ENCODE results near the gene TOX4.

The TOX4 gene

DNA sequence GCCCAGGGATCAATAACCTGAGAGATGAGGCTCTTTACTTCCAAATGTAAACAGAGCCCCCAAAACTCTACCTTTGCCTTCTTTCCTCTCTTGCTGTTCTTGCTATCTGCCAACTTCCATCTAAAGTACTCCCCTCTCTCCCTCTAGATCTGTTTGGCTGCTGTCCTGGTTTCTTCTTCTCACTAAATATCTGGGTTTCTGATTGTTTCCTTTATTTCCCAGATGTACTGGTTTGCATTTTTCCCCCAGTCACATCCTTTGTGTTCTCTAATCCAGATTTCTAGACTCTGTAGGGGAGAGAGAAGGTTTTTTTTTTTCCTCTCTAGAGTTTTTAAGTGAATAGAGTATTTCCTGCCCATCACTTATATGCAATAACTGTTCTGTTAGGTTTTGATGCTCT, 56.3 kb downstream of the TOX4 start:
- TF ChIP-seq, protein P1, sequence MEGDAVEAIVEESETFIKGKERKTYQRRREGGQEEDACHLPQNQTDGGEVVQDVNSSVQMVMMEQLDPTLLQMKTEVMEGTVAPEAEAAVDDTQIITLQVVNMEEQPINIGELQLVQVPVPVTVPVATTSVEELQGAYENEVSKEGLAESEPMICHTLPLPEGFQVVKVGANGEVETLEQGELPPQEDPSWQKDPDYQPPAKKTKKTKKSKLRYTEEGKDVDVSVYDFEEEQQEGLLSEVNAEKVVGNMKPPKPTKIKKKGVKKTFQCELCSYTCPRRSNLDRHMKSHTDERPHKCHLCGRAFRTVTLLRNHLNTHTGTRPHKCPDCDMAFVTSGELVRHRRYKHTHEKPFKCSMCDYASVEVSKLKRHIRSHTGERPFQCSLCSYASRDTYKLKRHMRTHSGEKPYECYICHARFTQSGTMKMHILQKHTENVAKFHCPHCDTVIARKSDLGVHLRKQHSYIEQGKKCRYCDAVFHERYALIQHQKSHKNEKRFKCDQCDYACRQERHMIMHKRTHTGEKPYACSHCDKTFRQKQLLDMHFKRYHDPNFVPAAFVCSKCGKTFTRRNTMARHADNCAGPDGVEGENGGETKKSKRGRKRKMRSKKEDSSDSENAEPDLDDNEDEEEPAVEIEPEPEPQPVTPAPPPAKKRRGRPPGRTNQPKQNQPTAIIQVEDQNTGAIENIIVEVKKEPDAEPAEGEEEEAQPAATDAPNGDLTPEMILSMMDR (IDR thresholded peaks at IDR 0.05; ENCODE audit: insufficient read depth, low read length, poor library complexity, severe bottlenecking), result no peak
- peaks cover 5% of the 10 kb centered on the region for H3K27me3 ChIP-seq (replicated peaks; ENCODE audit: control insufficient read depth, insufficient read depth, low read length)
- DNase-seq (ENCODE audit: extremely low read depth, insufficient read length), result no peak
- no peak overlapping the region for H3K4me3 ChIP-seq (replicated peaks; ENCODE audit: low read depth, low read length)
- no peaks in the 10 kb centered on the region for H3K36me3 ChIP-seq (ENCODE audit: control insufficient read depth, insufficient read depth, low read length)

DNA sequence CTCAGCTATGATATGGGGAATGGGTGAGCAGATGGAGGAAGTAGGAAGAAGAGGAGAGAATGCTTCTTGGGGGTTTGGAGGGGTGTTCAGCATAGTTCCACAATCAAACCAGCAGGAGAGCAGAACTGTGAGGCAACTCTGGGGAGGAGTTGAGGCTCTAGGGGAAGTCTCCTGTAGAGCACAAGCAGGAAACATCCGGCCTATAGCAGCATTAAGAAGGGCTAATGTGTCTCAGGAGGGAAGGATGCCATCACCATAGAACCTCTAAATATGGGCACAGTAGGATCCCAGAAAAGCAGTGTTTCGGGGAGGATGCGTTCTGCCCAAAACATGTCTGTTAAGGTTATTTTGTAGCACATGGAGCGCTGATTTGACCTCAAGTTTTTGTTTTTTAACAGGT, 57.6 kb downstream of the TOX4 start:
- TF ChIP-seq, protein P1 (IDR thresholded peaks at IDR 0.05; ENCODE audit: insufficient read depth, low read length, poor library complexity, severe bottlenecking), result no peak
- DNase-seq (ENCODE audit: extremely low read depth, insufficient read length), result no peak
- Histone ChIP-seq H3K36me3 (ENCODE audit: control insufficient read depth, insufficient read depth, low read length) (no peaks in the 10 kb centered on the region), H3K4me3 (replicated peaks; ENCODE audit: low read depth, low read length) (no peak overlapping the region), H3K27me3 (replicated peaks; ENCODE audit: control insufficient read depth, insufficient read depth, low read length) (peaks cover 5% of the 10 kb centered on the region)

- Histone ChIP-seq H3K36me3 (ENCODE audit: control insufficient read depth, insufficient read depth, low read length) (no peaks in the 10 kb centered on the region), H3K4me3 (replicated peaks; ENCODE audit: low read depth, low read length) (no peak overlapping the region), H3K27me3 (replicated peaks; ENCODE audit: control insufficient read depth, insufficient read depth, low read length) (peaks cover 5% of the 10 kb centered on the region)
- TF ChIP-seq, protein P1 (IDR thresholded peaks at IDR 0.05; ENCODE audit: insufficient read depth, low read length, poor library complexity, severe bottlenecking), result no peak
- no peak for DNase-seq (ENCODE audit: extremely low read depth, insufficient read length)
Measured at GRCh38 chr14:21535545-21536417, 58.8 kb downstream of the TOX4 start.

DNA sequence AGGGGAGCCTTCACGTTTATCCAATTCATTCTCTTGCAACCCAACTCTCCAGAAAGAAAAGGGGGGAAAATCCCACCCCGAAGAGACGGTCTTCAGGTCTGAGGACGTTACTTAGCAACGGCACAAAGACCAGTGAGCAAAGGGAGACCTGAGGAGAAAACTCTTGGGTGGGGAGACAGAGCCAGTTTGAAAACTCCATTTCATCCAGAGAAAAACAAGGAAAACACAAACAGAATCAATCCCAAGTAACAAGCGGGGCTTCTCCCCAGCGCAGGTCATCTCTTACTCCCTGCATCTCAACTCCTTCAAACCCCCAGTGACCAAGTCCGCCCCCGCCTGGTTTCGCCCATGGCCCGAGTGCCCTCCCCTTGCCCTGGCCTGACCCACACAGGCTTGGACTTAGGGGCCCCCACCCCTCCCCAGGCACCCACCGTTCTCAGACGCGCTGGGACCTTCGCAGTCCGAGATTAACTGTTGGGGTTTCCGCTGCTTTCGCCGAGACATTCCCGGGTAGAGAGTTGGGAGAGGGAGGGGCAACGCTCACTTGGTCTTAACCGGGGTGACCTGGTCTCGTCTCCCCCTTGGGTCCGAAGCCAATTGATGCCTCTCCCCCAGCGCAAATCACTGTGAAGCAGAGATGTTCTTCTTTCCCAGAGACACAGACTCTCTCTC, 59.6 kb downstream of the TOX4 start:
- H3K36me3 ChIP-seq (ENCODE audit: control insufficient read depth, insufficient read depth, low read length), result no peaks in the 10 kb centered on the region
- no peak for DNase-seq (ENCODE audit: extremely low read depth, insufficient read length)
- no peak overlapping the region for H3K4me3 ChIP-seq (replicated peaks; ENCODE audit: low read depth, low read length)
- H3K27me3 ChIP-seq (replicated peaks; ENCODE audit: control insufficient read depth, insufficient read depth, low read length), result peaks cover 5% of the 10 kb centered on the region
- TF ChIP-seq, protein P1 (IDR thresholded peaks at IDR 0.05; ENCODE audit: insufficient read depth, low read length, poor library complexity, severe bottlenecking), result no peak

GRCh38 chr14:21537090-21537424, 60.1 kb downstream of the TOX4 start:
- Histone ChIP-seq H3K27me3 (replicated peaks; ENCODE audit: control insufficient read depth, insufficient read depth, low read length) (peaks cover 5% of the 10 kb centered on the region), H3K4me3 (replicated peaks; ENCODE audit: low read depth, low read length) (no peak overlapping the region), H3K36me3 (ENCODE audit: control insufficient read depth, insufficient read depth, low read length) (no peaks in the 10 kb centered on the region)
- TF ChIP-seq, protein P1 (IDR thresholded peaks at IDR 0.05; ENCODE audit: insufficient read depth, low read length, poor library complexity, severe bottlenecking), result no peak
- DNase-seq (ENCODE audit: extremely low read depth, insufficient read length), result no peak

Data from GM06990 (cell line).